SJCRH30 (cell line): Measurements from ENCODE around the gene STXBP5. TPM values are rescaled to one million over a fixed set of nuclear protein-coding genes. Genes with fewer than 3 reads are reported as not detected.
A peak's percentile ranks its signal among the peaks of the same experiment; 100 is the strongest.

ENCODE experiments used
- DNase-seq, 2 experiments: peaks; one replicate each; pipeline ENCODE4 v3.0.0-alpha.2; 2015 to 2020
- H3K27ac ChIP-seq: fragments of 250-450 bp; sonication (Bioruptor Pico); 2 replicates; pipeline ENCODE4 v1.5.1; 2020; ENCODE audit warnings: mild to moderate bottlenecking, moderate library complexity
- H3K27me3 ChIP-seq: fragments of 250-450 bp; sonication (Bioruptor Pico); 2 replicates; pipeline ENCODE4 v1.5.1; 2020; ENCODE audit warnings: mild to moderate bottlenecking, moderate library complexity
- H3K36me3 ChIP-seq: fragments of 250-450 bp; sonication (Bioruptor Pico); 2 replicates; pipeline ENCODE4 v1.5.1; 2020; ENCODE audit warnings: mild to moderate bottlenecking, moderate library complexity
- H3K4me1 ChIP-seq: fragments of 250-450 bp; sonication (Bioruptor Pico); 2 replicates; pipeline ENCODE4 v1.5.1; 2020; ENCODE audit warnings: mild to moderate bottlenecking, moderate library complexity
- H3K4me3 ChIP-seq: fragments of 250-450 bp; sonication (Bioruptor Pico); 2 replicates; pipeline ENCODE4 v1.5.1; 2020; ENCODE audit warnings: mild to moderate bottlenecking, moderate library complexity
- H3K9me3 ChIP-seq: fragments of 250-450 bp; sonication (Bioruptor Pico); replicated peaks from 2 replicates; pipeline ENCODE4 v1.5.1; 2020; ENCODE audit warnings: mild to moderate bottlenecking, moderate library complexity
- total RNA-seq: library from RNA; depleted of rRNA; stranded (reverse); fragments of >200 nt; shearing (Covaris generic); gene quantifications from 2 replicates; pipeline ENCODE4 v1.2.3, GENCODE V29; 2014; rRNA removed

Gene STXBP5
- total RNA-seq: 32.9 and 33.4 TPM in 2 replicates

DNA sequence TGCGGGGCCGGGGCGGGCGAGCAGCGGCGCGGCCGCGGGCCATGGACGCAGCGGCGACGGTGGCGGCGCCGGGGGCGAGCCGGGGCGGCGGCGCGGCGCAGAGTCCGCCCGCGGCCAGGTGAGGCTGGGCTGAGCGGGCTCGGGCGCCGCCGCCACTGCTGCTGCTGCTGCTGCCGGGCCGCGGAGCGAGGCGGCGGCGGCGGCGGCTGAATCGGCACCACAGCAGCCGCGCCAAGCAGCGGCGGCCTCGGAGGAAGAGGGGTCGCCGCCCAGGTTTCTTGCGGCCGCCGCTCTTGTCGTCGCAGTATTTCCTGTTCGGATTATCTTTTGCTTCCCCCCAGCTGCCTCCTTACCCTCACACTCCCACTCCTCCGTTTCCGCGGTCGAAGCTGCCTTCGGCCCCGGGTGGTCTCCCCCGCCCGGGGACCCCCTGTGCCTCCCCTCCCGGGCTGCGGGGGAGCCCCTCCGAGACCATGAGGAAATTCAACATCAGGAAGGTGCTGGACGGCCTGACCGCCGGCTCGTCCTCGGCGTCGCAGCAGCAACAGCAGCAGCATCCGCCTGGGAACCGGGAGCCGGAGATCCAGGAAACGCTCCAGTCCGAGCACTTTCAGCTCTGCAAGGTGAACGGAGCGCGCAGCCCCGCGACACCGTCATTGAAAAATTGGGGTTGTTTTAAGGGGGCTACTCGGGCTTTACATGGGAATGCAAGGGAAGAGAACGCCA is at the start of gene STXBP5:
Gene STXBP5 (plus strand): TSS at position 358 of the 726 bp plus-strand sequence. CDS start 116 bp downstream, at position 474.
- no peaks in the 10 kb centered on the region for H3K9me3 ChIP-seq
- no peaks in the 10 kb centered on the region for H3K27me3 ChIP-seq
- peaks cover 14% of the 10 kb centered on the region for H3K4me1 ChIP-seq
- peaks cover 13% of the 10 kb centered on the region for H3K36me3 ChIP-seq
- DNase-seq: peak; percentile 66 to 72
- H3K4me3 ChIP-seq: peak within 1 kb of the TSS; percentile 89
- H3K27ac ChIP-seq: peak within 1 kb of the TSS; percentile 92

- no peaks in the 10 kb centered on the region for H3K4me1 ChIP-seq
- no peaks in the 10 kb centered on the region for H3K27me3 ChIP-seq
- H3K4me3 ChIP-seq: no peak overlapping the region
- no peak for DNase-seq
- H3K27ac ChIP-seq: no peak overlapping the region
- H3K9me3 ChIP-seq: no peaks in the 10 kb centered on the region
- no peaks in the 10 kb centered on the region for H3K36me3 ChIP-seq
These were observed 49.8 kb upstream of the STXBP5 start for GRCh38 chr6:147154454-147154853.

DNA sequence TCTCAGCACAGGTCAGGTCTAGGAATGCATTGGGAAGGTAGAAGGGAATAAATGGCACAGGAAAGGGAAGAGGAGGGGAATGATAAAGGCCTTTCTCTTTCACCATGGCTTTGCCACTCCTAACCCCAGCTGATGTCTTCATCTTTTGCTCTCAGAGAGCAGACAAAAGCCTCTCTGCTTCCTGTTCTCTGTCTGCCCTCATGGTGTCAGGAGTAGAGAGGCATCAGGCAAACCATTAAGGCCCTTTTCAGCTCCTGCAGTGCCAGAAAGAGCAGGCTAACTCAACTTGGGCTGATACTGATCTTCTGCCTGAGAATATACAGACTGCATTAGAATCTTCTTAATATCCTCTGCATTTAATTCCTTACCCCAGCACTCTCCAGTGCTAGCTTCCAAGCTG is 48.0 kb upstream of the STXBP5 start:
- Histone ChIP-seq H3K27me3 (no peaks in the 10 kb centered on the region), H3K4me1 (no peaks in the 10 kb centered on the region), H3K27ac (no peak overlapping the region), H3K4me3 (no peak overlapping the region), H3K36me3 (no peaks in the 10 kb centered on the region), H3K9me3 (no peaks in the 10 kb centered on the region)
- DNase-seq: no peak

- Histone ChIP-seq H3K27me3 (no peaks in the 10 kb centered on the region), H3K4me1 (no peaks in the 10 kb centered on the region), H3K36me3 (no peaks in the 10 kb centered on the region), H3K4me3 (no peak overlapping the region), H3K27ac (no peak overlapping the region), H3K9me3 (no peaks in the 10 kb centered on the region)
- no peak for DNase-seq
These were observed 47.3 kb upstream of the STXBP5 start for GRCh38 chr6:147156799-147157382.

DNA sequence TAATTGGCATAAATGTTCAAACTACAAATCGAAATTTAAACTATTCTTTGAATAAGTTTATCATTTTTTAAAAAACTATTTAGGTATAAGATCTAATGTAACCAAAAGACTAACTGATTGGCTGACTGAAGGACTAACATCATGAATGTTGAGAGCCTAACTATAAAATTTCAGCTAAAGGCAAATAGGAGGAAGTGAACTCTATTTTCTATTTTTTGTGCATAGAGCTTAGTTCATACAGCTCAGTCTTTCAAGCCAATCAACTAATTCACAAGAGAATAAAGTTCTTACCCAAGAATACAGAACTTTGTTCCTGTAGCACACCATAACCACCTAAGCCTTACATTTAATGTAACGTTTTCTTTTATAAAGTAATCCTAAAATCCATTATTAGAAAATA is 46.3 kb upstream of the STXBP5 start:
- H3K4me3 ChIP-seq: no peak overlapping the region
- no peaks in the 10 kb centered on the region for H3K9me3 ChIP-seq

DNA sequence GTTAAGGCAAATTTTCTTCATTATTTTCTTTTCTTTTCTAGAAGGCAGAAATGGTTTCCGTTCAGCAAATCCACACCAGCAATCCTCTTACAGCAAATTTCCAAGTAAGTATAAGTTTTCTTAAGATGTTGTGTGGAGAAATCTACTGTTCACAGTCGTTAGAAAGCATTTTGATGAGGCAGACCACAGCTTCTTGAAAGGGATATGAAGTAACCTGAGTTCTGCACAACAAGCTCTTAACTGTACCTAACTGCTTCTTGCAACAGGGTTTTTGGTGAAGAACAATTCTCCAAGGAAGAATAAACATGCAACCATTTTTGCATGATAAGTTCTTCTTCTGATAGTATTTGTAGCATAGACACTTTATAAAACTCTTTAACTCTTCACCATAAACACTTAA is 45.3 kb upstream of the STXBP5 start:
- no peaks in the 10 kb centered on the region for H3K4me1 ChIP-seq
- no peak for DNase-seq
- no peaks in the 10 kb centered on the region for H3K36me3 ChIP-seq
- H3K9me3 ChIP-seq: no peaks in the 10 kb centered on the region
- H3K27ac ChIP-seq: no peak overlapping the region
- no peaks in the 10 kb centered on the region for H3K27me3 ChIP-seq
- H3K4me3 ChIP-seq: no peak overlapping the region

More for the DNA sequence above, 46.3 kb upstream of the STXBP5 start:
- Histone ChIP-seq H3K4me1 (no peaks in the 10 kb centered on the region), H3K36me3 (no peaks in the 10 kb centered on the region), H3K27ac (no peak overlapping the region), H3K27me3 (no peaks in the 10 kb centered on the region)
- DNase-seq: no peak

DNA sequence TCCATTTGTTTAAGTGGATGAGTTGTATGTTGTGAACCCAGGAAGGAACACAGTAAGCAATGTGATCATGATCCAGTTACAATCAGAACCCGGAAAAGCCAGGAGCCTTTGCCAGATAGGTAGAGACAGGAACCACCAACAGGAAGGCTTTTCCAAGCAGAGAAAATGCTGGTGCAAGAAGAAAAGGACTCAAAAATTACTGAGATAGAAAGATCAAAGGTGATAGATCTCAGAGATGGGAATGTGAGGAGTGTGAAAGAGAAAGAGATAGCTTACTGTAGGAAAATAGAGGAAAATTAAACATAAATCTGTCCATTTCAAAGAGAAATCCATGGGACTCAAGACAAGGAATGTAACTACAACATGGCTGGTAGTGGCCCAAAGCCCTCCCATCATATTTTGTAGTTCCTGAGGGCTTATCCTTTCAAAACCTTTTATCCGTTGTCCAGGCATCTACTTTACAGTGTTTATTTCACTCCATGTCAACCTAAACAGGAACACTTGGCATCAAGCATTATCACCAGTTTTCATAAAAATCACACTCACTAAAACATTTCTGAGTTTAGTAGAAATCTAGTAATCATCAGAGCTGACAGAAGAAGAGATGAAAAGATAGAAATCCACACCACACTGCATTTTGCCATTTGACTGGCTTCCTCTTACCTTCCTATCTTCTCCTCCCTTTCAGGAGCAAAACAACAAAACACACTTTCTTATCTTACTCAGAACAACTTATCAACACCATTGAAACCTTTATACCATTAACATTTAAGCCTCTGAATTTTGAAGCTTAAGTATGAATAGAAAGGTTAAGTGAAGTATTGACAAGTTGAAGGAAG is 44.5 kb upstream of the STXBP5 start:
- Histone ChIP-seq H3K4me1 (no peaks in the 10 kb centered on the region), H3K4me3 (no peak overlapping the region), H3K27ac (no peak overlapping the region)

DNA sequence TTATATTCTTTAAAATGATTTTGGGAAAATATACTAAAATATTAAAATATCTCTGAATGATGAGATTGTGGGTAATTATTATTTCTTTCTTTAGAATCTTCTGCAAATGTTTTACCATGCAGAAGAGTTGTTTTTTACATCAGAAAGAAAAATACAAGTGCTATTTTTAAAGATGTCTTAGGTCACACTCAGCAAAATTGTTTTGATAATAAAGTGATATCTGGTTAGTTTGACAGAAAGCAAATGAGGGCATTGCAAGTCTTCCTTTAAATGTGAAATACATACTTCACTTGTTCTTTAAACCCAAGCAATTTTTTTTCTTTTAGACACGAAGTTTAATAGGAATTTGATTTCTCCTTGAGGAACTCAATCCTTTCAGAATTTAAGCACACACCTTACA is 43.6 kb upstream of the STXBP5 start:
- H3K27ac ChIP-seq: no peak overlapping the region

More for the DNA sequence above, 44.5 kb upstream of the STXBP5 start:
- no peaks in the 10 kb centered on the region for H3K27me3 ChIP-seq
- no peak for DNase-seq
- no peaks in the 10 kb centered on the region for H3K36me3 ChIP-seq
- H3K9me3 ChIP-seq: no peaks in the 10 kb centered on the region

DNA sequence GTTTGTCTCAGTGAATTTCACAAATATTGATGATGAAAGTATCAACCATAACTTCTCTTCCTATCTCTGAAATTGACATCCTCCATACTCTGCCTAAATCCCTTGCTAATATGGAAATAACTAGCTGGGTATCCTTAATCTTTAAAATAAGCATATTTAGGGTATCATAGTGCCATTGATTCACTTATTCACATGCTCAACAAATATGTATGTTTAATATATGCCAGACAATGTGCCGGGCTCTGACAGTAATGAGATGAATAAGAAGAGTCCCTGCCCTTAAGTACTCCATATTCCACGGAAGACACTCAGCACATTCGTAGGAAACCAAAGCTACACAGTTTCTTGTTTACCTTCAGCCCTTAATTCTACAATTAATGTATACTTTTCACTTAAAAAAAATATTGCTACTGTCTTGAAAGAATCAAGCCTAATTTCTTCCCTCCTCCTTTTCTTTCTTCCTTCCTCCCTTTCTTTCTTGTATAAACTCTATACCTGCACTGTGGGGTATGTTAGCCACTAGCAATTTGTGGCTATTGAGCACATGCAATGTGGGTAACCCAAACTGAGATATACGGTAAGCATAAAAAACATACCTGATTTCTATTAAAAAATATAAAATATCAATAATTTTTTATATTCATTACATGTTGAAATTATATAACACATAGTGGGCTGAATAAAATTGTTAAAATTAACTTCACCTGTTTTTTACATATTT is 42.8 kb upstream of the STXBP5 start:
- H3K4me3 ChIP-seq: no peak overlapping the region
- H3K36me3 ChIP-seq: no peaks in the 10 kb centered on the region
- no peaks in the 10 kb centered on the region for H3K4me1 ChIP-seq
- no peaks in the 10 kb centered on the region for H3K9me3 ChIP-seq
- no peak overlapping the region for H3K27ac ChIP-seq
- DNase-seq: no peak
- no peaks in the 10 kb centered on the region for H3K27me3 ChIP-seq

More for the DNA sequence above, 43.6 kb upstream of the STXBP5 start:
- Histone ChIP-seq H3K4me1 (no peaks in the 10 kb centered on the region), H3K27me3 (no peaks in the 10 kb centered on the region), H3K9me3 (no peaks in the 10 kb centered on the region), H3K36me3 (no peaks in the 10 kb centered on the region), H3K4me3 (no peak overlapping the region)
- no peak for DNase-seq

- Histone ChIP-seq H3K4me1 (no peaks in the 10 kb centered on the region), H3K4me3 (no peak overlapping the region), H3K36me3 (no peaks in the 10 kb centered on the region), H3K27me3 (no peaks in the 10 kb centered on the region), H3K9me3 (no peaks in the 10 kb centered on the region), H3K27ac (no peak overlapping the region)
- no peak for DNase-seq
These were observed 42.2 kb upstream of the STXBP5 start for GRCh38 chr6:147161974-147162495.

- H3K36me3 ChIP-seq: no peaks in the 10 kb centered on the region
- no peaks in the 10 kb centered on the region for H3K27me3 ChIP-seq
- no peak overlapping the region for H3K4me3 ChIP-seq
- H3K9me3 ChIP-seq: no peaks in the 10 kb centered on the region
- no peak overlapping the region for H3K27ac ChIP-seq
- DNase-seq: no peak
- H3K4me1 ChIP-seq: no peaks in the 10 kb centered on the region
These were observed 39.5 kb upstream of the STXBP5 start for GRCh38 chr6:147164761-147165160.

- peak in 1 of 2 experiments; percentile 11 for DNase-seq
- no peaks in the 10 kb centered on the region for H3K4me1 ChIP-seq
These were observed 37.8 kb upstream of the STXBP5 start for GRCh38 chr6:147166360-147166944.

DNA sequence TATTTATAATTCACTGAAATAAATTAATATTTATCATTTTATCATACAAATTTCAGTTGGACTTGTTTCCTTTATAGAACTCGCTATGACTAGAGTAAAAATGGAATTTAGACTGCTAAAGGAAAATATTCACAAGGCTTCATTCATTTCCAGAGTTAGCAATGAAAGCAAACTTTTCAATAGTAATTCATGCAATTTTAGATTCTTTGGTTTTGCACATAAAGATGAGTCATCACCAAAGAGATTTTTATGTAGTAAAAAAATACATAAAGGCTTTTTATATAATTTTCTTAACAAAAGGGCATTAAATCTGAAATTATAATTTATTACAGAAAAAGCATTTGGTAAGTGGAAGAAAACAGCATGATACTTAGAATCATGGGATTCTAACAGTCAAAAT is 37.2 kb upstream of the STXBP5 start:
- no peak overlapping the region for H3K27ac ChIP-seq

More at GRCh38 chr6:147166360-147166944, 37.8 kb upstream of the STXBP5 start:
- no peaks in the 10 kb centered on the region for H3K36me3 ChIP-seq
- H3K27ac ChIP-seq: no peak overlapping the region
- H3K27me3 ChIP-seq: no peaks in the 10 kb centered on the region
- no peak overlapping the region for H3K4me3 ChIP-seq
- no peaks in the 10 kb centered on the region for H3K9me3 ChIP-seq

More for the DNA sequence above, 37.2 kb upstream of the STXBP5 start:
- no peaks in the 10 kb centered on the region for H3K4me1 ChIP-seq
- no peak for DNase-seq
- H3K4me3 ChIP-seq: no peak overlapping the region
- no peaks in the 10 kb centered on the region for H3K27me3 ChIP-seq
- no peaks in the 10 kb centered on the region for H3K36me3 ChIP-seq
- H3K9me3 ChIP-seq: no peaks in the 10 kb centered on the region
